HG03354 (cell line): ENCODE data around the gene CCNY.

Experiments used
- ATAC-seq: cut with Tn5 transposase; IDR thresholded peaks from one replicate; pipeline ENCODE4 v1.9.1; 2021; ENCODE audit warnings: mild to moderate bottlenecking; ENCODE audit not compliant: unreplicated experiment, poor library complexity, severe bottlenecking

CCNY gene

DNA sequence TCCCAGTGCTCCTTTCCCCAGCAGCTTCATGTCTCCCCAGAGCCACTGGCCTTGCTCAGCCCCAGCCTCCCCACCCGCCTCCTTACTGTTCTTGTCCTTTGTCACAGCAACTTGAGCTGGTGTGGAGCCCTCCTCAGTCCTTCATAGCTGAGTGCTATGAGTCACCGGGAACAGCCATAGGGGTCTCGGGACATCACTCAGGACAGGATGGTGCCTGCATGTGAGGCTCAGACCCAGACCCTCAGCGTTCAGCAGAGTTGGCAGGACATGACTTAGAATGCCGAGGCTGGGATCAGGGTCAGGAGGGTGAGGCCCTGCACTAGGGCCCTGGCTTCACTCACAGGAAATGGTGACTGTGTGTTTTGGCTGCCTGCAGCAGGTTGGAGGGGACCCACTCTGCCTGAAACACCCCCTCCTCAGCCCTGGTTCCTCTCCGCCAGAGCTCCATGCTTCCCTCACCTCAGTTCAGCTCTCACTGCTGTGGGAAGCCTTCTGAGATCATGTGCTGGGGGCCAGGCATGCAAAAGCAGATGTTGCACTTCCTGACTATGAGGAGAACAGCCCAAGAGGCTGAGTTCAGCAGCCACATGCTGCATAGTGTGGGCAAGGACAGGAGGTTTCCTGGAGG is 228.1 kb downstream of the CCNY start:
- peak; percentile 60 for ATAC-seq

GRCh38 chr10:35565602-35566081 is 229.3 kb downstream of the CCNY start:
- no peak for ATAC-seq

- no peak for ATAC-seq
These were observed 231.6 kb downstream of the CCNY start for GRCh38 chr10:35567951-35568350.

DNA sequence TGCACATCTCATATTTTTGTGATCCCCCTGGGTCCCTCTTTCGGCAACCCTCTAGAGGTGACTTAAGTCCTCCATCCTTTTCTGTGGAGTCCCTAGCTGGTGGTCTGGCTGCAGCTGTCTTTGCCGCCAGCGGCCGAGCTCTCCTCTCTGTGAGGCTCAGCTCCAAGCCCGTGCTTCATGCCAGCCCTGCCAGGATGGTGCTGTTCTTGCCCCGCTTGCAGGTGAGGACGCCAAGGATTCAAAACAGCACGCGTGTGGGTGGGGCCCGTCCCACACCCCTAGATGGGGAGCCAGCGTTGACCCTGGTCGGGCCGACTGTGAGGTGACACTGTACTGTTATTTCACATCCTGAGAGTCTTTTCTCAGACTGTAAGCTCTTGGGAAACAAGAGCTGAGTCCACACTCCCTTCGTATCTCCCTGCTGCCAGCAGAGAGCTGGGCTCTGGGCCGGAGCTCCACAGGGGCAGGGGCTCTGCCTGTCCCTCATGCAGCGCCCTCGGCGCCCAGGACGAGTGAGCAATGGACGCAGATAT is 232.2 kb downstream of the CCNY start:
- ATAC-seq: no peak

GRCh38 chr10:35569111-35569707 is 232.9 kb downstream of the CCNY start:
- no peak for ATAC-seq

- ATAC-seq: no peak
These were observed 233.5 kb downstream of the CCNY start for GRCh38 chr10:35569836-35570235.

DNA sequence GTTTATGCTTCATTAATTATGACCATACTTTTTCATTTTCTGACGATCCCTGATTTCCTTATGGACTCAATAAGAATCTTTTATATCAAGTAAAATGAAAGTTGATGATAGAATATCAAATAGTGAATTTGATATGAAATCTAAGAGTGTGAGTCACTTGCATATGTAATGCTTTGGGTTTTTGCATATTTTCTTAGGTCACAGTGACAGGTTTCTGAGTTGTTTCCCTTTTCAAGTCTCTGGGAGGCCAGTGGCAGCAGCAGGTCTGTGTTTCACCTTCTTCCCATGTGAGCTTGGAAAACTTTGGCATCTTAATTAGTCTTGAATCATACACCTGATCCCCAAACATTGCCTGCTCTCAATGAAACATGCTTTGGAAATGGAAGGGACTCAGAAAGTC is 234.1 kb downstream of the CCNY start:
- ATAC-seq: no peak

DNA sequence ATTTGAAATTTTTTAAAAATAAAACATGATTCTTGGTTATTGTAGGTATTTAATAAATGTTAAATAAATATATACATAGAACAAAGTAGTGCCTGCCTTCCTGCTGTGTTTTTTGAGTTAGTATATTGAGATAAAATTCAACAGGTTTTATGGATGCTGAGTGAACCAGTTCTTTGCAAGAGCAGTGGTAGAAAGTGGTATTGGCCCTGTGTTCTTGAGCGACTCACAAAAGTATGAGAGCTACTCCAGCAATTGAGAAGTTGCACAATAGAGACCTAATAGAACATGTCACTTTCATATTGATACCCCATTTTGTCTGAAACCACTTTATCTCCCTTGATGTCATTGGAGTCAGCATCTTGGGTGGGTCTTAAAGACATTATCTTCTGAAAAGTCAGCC is 236.3 kb downstream of the CCNY start:
- ATAC-seq: no peak

GRCh38 chr10:35573796-35574195 is 237.5 kb downstream of the CCNY start:
- no peak for ATAC-seq

- no peak for ATAC-seq
These were observed 238.6 kb downstream of the CCNY start for GRCh38 chr10:35574924-35575352.

- ATAC-seq: no peak
These were observed 239.3 kb downstream of the CCNY start for GRCh38 chr10:35575640-35576039.

GRCh38 chr10:35576730-35577129 is 240.4 kb downstream of the CCNY start:
- no peak for ATAC-seq

GRCh38 chr10:35577926-35578617 is 241.8 kb downstream of the CCNY start:
- ATAC-seq: no peak

- ATAC-seq: no peak
These were observed 242.3 kb downstream of the CCNY start for GRCh38 chr10:35578618-35578956.

- no peak for ATAC-seq
These were observed 242.8 kb downstream of the CCNY start for GRCh38 chr10:35579116-35579515.

GRCh38 chr10:35579726-35580422 is 243.6 kb downstream of the CCNY start:
- ATAC-seq: no peak

- no peak for ATAC-seq
These were observed 244.1 kb downstream of the CCNY start for GRCh38 chr10:35580423-35580770.

DNA sequence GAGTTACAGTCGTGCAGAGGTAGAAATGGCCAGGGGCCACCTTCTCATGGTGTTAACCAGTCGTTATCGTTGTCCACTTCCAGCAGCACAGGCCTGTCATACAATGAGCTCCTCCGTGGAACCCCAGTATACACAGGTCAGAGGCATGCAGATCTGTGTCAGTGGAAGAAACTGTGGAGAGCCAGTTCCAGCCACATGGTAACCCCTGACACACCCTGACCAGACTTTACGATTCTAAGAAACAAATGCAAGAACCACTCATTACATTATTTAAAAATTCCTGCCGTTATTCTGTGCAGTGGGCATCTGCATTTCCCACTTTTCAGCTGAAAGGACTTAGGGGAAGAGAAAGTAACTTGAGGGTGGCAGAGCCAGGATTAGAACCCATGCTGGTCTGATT is 245.3 kb downstream of the CCNY start:
- no peak for ATAC-seq

DNA sequence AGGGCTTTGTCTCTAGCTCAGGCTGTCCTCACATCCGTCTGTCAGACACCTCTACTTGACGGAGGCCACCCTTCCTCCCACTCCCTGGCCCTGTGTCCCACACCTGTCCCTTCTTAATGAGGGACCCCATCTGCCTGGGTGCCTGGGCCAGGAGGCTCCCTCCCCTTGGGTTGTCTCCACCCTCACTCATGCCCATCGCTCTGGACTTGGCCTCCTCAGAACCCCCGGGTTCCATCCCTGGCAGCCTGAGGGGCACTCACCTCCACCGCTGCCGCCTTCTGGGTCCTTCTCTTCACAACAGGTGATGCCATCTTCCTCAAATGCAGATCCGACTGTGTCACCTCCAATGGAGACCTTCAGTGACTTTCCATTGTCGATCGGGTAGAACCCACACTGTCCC is 248.6 kb downstream of the CCNY start:
- ATAC-seq: no peak

GRCh38 chr10:35585356-35585755 is 249.0 kb downstream of the CCNY start:
- ATAC-seq: no peak
